ENCODE results near the gene NME7.

Gene NME7

GRCh38 chr1:169316556-169316955 lies 51.0 kb downstream of the NME7 start:
- DNase-seq (ENCODE audit: insufficient read length, low spot score) (no peak), FAIRE-seq (peak; percentile 58)

GRCh38 chr1:169312084-169312954 lies 55.3 kb downstream of the NME7 start:
- TF ChIP-seq, protein P1, sequence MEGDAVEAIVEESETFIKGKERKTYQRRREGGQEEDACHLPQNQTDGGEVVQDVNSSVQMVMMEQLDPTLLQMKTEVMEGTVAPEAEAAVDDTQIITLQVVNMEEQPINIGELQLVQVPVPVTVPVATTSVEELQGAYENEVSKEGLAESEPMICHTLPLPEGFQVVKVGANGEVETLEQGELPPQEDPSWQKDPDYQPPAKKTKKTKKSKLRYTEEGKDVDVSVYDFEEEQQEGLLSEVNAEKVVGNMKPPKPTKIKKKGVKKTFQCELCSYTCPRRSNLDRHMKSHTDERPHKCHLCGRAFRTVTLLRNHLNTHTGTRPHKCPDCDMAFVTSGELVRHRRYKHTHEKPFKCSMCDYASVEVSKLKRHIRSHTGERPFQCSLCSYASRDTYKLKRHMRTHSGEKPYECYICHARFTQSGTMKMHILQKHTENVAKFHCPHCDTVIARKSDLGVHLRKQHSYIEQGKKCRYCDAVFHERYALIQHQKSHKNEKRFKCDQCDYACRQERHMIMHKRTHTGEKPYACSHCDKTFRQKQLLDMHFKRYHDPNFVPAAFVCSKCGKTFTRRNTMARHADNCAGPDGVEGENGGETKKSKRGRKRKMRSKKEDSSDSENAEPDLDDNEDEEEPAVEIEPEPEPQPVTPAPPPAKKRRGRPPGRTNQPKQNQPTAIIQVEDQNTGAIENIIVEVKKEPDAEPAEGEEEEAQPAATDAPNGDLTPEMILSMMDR (IDR thresholded peaks at IDR 0.05; ENCODE audit: insufficient read depth, missing control alignments), result no peak
- no peak for DNase-seq (ENCODE audit: insufficient read length, low spot score)
- FAIRE-seq, result peak; percentile 82

More at GRCh38 chr1:169316556-169316955, 51.0 kb downstream of the NME7 start:
- TF ChIP-seq, protein P1 (IDR thresholded peaks at IDR 0.05; ENCODE audit: insufficient read depth, missing control alignments), result no peak

DNA sequence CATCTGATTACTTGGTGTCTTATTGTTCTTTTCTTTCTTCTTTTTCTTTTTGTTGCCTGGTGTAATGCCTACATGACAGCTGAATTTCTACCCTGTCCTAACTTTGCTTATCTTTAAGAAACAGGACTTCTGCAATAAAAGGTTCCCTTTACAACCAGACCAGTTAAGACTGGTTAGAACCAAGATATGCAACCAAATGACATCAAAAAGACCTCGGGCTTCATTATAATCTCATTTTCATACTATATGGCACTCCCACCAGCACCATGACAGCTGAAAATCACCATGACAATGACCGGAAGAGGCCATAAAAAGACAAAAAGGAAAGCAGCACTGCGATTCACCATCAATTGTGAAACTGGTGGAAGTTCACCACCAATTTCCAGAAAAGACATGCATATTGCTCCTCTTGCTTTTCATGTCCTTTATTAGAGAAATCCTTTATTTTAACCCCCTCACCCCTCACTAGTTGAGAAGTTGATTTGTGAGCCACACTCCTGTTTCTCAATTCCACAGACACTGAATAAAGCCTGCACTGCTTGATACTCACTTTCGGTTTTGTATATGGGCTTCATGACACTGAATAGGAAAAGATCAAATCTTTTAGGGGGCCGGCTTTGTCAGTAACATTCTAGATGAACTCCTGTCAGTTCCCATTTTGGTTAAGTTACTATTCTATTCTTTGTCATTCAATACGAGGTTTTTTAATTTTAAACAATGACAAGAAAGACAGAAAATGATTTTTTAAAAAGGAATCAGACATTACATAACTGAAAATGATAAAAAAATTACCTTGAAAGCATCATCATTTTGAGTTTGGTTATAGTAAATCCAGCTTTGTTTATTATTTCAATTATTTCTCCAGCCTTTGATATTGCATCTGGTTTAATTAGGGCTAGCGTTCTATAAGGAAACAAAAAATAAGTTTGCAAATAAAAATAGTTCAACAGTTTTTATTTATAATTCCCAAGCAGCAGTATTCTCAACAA lies 58.1 kb downstream of the NME7 start:
- peak; percentile 67 for FAIRE-seq
- TF ChIP-seq, protein P1 (IDR thresholded peaks at IDR 0.05; ENCODE audit: insufficient read depth, missing control alignments), result no peak
- DNase-seq (ENCODE audit: insufficient read length, low spot score), result no peak

DNA sequence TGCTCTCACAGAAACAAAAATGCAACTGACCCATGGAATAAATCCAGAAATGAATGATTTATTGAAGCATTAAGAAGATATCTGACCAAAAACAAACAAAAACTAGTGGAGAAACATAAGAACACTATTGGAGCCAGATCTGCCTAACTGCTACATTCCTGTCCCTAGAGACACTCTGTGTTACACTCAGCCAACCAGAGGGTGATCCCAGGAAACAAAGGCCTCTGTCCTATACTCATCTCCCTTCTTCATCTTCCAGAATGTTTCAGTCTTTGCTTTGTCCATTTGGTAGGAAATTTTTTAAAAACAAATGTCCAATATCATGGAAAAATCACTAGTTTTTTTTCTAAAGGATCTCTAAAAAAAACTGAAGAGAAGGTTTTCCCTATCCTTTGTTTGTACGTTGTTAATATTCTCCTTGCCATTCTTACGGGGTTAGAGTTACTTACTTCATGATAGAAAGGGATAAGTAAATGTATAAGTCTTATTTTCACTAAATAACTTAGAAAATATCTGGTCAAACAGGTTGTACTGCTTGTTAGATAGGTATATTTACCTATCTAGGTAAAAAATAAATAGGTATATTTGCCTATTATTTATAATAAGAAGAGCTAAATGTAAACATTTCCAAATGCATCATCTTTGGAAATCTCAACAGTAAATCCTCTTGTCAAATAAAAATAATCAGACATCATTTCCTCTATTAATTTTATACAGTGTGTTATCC lies 59.1 kb downstream of the NME7 start:
- FAIRE-seq (peak; percentile 51), DNase-seq (ENCODE audit: insufficient read length, low spot score) (no peak)
- TF ChIP-seq, protein P1 (IDR thresholded peaks at IDR 0.05; ENCODE audit: insufficient read depth, missing control alignments), result no peak

DNA sequence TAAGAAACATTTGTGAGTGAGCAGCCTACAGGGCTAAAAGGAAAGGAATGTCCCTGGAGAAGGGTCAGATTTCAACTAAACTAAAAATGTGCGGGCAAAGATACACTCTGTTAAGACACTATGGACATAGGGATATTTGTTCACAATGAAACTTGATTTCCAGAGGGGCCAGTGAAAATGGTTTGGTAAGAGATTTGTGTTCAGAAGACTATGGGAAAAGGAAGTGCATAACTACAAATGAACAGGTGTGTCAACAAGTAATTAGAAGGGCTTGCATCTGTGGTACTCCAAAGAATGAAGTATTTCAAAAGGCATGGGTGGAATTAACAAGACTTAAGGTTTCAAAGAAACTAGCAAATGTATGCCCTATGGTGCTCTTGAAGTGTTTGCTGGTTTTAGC lies 60.4 kb downstream of the NME7 start:
- peak; percentile 73 for FAIRE-seq
- TF ChIP-seq, protein P1 (IDR thresholded peaks at IDR 0.05; ENCODE audit: insufficient read depth, missing control alignments), result no peak
- DNase-seq (ENCODE audit: insufficient read length, low spot score), result no peak

DNA sequence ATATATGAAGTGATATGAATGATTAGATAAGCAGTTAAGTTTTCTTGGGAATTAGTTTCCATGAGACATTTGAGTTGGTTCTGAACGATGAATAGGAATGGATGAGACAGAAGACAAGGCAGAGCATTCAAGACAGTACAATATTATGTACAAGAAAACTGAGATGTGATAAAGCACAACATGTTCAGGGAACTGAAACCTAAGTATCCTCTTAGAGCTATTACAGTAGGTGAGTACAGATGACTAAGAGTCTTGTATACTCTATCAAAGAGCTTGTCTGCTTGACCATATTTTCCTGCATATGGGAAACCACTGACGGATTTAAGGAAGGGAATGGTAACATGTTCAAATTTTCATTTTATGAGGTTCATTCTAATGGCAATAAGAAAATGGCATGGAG lies 61.6 kb downstream of the NME7 start:
- no peak for DNase-seq (ENCODE audit: insufficient read length, low spot score)
- peak; percentile 70 for FAIRE-seq
- TF ChIP-seq, protein P1 (IDR thresholded peaks at IDR 0.05; ENCODE audit: insufficient read depth, missing control alignments), result no peak
